ENCODE data around the gene NUDCD3. TPM values are rescaled to one million over a fixed set of nuclear protein-coding genes. Genes with fewer than 3 reads are reported as not detected.

Gene NUDCD3
- total RNA-seq, 1 donor from 2014 or later: 71.7 TPM

GRCh38 chr7:44531421-44532380, 41.2 kb upstream of the NUDCD3 start:
- no peak for DNase-seq (ENCODE audit: low read depth)
- Histone ChIP-seq H3K27me3 (ENCODE audit: control insufficient read depth, insufficient read depth, low read length) (no peaks in the 10 kb centered on the region), H3K4me3 (ENCODE audit: low read depth, low read length) (no peak overlapping the region), H3K36me3 (ENCODE audit: control insufficient read depth, insufficient read depth, low read length) (no peaks in the 10 kb centered on the region)
- no peak for TF ChIP-seq CTCF (IDR thresholded peaks at IDR 0.05; ENCODE audit: insufficient read depth, low read length, poor library complexity, severe bottlenecking)

GRCh38 chr7:44530990-44531389, 40.5 kb upstream of the NUDCD3 start:
- no peak for DNase-seq (ENCODE audit: low read depth)
- no peaks in the 10 kb centered on the region for H3K36me3 ChIP-seq (ENCODE audit: control insufficient read depth, insufficient read depth, low read length)
- no peak overlapping the region for H3K4me3 ChIP-seq (ENCODE audit: low read depth, low read length)
- H3K27me3 ChIP-seq (ENCODE audit: control insufficient read depth, insufficient read depth, low read length): no peaks in the 10 kb centered on the region
- no peak for TF ChIP-seq CTCF (IDR thresholded peaks at IDR 0.05; ENCODE audit: insufficient read depth, low read length, poor library complexity, severe bottlenecking)

- DNase-seq (ENCODE audit: low read depth): no peak
- no peaks in the 10 kb centered on the region for H3K27me3 ChIP-seq (ENCODE audit: control insufficient read depth, insufficient read depth, low read length)
- H3K36me3 ChIP-seq (ENCODE audit: control insufficient read depth, insufficient read depth, low read length): no peaks in the 10 kb centered on the region
- no peak overlapping the region for H3K4me3 ChIP-seq (ENCODE audit: low read depth, low read length)
- no peak for TF ChIP-seq CTCF (IDR thresholded peaks at IDR 0.05; ENCODE audit: insufficient read depth, low read length, poor library complexity, severe bottlenecking)
These were observed 34.4 kb upstream of the NUDCD3 start for GRCh38 chr7:44524811-44525388.

- no peaks in the 10 kb centered on the region for H3K36me3 ChIP-seq (ENCODE audit: control insufficient read depth, insufficient read depth, low read length)
- H3K27me3 ChIP-seq (ENCODE audit: control insufficient read depth, insufficient read depth, low read length): no peaks in the 10 kb centered on the region
- no peak for DNase-seq (ENCODE audit: low read depth)
- no peak overlapping the region for H3K4me3 ChIP-seq (ENCODE audit: low read depth, low read length)
- TF ChIP-seq CTCF (IDR thresholded peaks at IDR 0.05; ENCODE audit: insufficient read depth, low read length, poor library complexity, severe bottlenecking): no peak
These were observed 31.9 kb upstream of the NUDCD3 start for GRCh38 chr7:44522315-44522714.

GRCh38 chr7:44521347-44522095, 31.1 kb upstream of the NUDCD3 start:
- Histone ChIP-seq H3K4me3 (ENCODE audit: low read depth, low read length) (no peak overlapping the region), H3K27me3 (ENCODE audit: control insufficient read depth, insufficient read depth, low read length) (no peaks in the 10 kb centered on the region), H3K36me3 (ENCODE audit: control insufficient read depth, insufficient read depth, low read length) (no peaks in the 10 kb centered on the region)
- DNase-seq (ENCODE audit: low read depth): no peak
- no peak for TF ChIP-seq CTCF (IDR thresholded peaks at IDR 0.05; ENCODE audit: insufficient read depth, low read length, poor library complexity, severe bottlenecking)
